Muscle layer of colon (tissue), 2 donors: ENCODE data around the gene EFTUD2.

Experiments used
- H3K27ac ChIP-seq: one replicate; pipeline ENCODE4 v1.7.0; 2013; ENCODE audit warnings: low read depth, mild to moderate bottlenecking, low read length, moderate library complexity
- H3K27me3 ChIP-seq, 2 donors: one replicate each; pipeline ENCODE4 v1.7.0; 2013; ENCODE audit warnings: low read length in 2 of 2, mild to moderate bottlenecking in 2 of 2; ENCODE audit not compliant: insufficient read depth in 2 of 2, control insufficient read depth in 1 of 2
- H3K36me3 ChIP-seq: one replicate; pipeline ENCODE4 v1.7.0; 2013; ENCODE audit warnings: mild to moderate bottlenecking, low read length; ENCODE audit not compliant: insufficient read depth
- H3K4me1 ChIP-seq: one replicate; pipeline ENCODE4 v1.7.0; 2013; ENCODE audit warnings: mild to moderate bottlenecking, low read length; ENCODE audit not compliant: insufficient read depth
- H3K4me3 ChIP-seq, 2 donors: one replicate each; pipeline ENCODE4 v1.7.0; 2013; ENCODE audit warnings: low read length in 2 of 2, low read depth in 1 of 2, mild to moderate bottlenecking in 1 of 2, moderate library complexity in 1 of 2
- H3K9ac ChIP-seq: one replicate; pipeline ENCODE4 v1.7.0; 2013; ENCODE audit warnings: low read length
- H3K9me3 ChIP-seq: one replicate; pipeline ENCODE4 v1.7.0; 2013; ENCODE audit warnings: mild to moderate bottlenecking, low read length
- donor health status: abdominal sarcoma.
- donor health status: Adenocarcinoma of cecum.

The EFTUD2 gene

DNA sequence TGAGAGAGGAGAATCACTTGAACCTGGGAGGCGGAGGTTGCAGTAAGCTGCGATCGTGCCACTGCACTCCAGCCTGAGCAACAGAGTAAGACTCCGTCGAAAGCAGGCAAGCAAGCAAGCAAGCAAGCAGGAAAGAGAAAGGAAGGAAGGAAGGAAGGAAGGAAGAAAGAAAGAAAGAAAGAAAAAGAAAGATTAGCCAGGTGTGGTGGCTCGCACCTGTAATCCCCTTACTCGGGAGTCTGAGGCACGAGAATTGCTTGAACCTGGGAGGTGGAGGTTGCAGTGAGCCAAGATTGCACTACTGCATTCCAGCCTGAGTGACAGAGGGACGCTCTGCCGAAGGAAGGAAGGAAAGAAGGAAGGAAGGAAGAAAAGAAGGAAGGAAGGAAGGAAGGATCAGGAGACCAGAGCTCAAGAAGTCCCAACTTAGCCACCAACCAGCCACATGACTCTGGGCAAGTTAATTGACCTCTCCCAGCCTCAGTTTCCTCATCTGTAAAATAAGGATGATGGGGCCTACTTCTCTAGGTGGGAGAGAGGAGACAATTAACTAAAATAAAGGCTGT is 9.6 kb upstream of the EFTUD2 start:
- Histone ChIP-seq H3K4me3 (no peak overlapping the region), H3K27me3 (peaks cover 0 to 13% of the 10 kb centered on the region in 2 donors), H3K9me3 (no peaks in the 10 kb centered on the region), H3K36me3 (no peaks in the 10 kb centered on the region), H3K4me1 (no peaks in the 10 kb centered on the region), H3K27ac (no peak overlapping the region), H3K9ac (no peak overlapping the region)

DNA sequence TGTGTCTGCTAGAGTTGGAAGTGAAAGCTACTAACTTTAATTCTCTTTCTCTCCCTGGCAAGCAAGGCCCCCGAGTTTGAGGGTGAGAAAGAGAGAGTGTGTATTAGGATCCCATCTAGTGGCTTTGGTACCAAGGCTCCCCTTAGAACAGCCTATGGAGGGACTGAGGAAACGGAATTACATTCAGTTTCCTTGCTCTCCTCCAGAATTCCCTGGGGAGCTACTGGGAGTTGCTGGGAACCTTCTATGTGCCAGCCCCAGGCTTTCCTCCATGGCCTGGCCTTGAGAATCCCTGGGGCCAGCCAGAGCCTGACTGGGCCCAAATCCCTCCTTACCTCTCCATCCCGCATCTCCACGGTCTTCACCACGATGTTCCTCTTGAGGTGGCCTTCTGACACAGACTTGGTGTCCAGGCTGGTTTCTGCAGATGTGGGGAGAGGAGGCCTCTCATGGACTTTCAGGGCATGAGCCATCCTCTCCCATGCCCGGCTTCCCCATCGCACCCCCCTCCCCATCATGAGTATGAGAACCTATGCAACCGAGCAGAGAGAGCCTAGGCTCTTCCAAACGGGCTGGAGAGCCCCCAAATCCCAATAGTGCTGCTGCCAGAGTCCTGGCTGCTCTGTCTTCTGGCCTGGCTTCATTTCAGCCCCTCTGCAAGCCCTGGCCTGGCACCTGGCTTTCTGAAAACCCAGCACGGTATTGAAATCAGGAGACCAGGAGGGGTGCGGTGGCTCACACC is 8.7 kb upstream of the EFTUD2 start:
- no peaks in the 10 kb centered on the region for H3K4me1 ChIP-seq
- H3K27ac ChIP-seq, result no peak overlapping the region
- H3K27me3 ChIP-seq, result peaks cover 0 to 8% of the 10 kb centered on the region in 2 donors
- no peak overlapping the region for H3K4me3 ChIP-seq
- no peak overlapping the region for H3K9ac ChIP-seq
- no peaks in the 10 kb centered on the region for H3K9me3 ChIP-seq
- no peaks in the 10 kb centered on the region for H3K36me3 ChIP-seq

DNA sequence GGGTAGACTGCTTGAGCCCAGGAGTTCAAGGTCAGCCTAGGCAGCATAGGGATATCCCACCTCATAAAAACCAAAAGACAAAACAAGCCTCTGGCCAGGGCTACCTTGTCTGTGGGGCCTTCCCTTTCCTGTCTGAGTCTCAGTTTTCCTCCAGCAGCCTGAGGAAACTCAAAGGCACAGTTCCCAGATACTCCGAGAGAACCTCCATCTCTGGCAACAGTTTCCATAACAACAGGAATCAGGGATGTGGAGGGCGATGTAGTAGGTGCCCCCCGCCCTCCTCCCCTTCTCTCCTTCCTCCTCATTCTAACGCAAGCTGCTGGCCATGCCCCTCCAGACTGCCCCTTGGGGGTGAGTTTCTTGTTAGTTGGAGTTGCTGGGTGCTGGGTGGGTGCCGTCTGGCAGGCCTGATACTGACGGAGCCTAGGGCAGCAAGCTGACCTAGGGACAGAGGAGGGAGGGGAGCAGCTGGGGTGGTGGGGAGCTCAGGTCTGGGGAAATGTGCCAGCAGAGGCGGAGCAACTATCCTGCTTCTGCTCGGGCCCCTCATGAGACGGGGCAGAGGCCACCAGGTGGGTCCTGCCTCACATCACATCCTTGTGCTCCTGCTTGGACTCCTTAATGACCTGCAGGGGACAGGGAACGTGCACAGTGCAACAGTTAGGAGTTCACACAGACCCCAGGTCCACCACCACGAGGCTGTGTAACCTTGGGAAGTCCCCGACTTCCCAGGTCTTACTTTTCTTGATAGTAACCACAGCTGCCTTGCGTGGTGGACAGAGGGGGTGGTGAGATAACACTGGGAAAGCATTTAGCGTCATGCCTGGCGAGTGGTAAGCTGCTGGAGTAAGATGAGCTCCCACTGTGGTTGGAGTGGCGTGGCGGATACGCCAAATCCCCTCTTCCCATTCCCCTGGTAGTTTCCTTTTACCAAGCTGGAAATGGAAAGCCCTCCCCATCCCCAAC is 7.8 kb upstream of the EFTUD2 start:
- Histone ChIP-seq H3K4me3 (no peak overlapping the region), H3K36me3 (no peaks in the 10 kb centered on the region), H3K4me1 (no peaks in the 10 kb centered on the region), H3K9ac (no peak overlapping the region), H3K27me3 (peaks cover 0 to 8% of the 10 kb centered on the region in 2 donors), H3K9me3 (no peaks in the 10 kb centered on the region), H3K27ac (no peak overlapping the region)

DNA sequence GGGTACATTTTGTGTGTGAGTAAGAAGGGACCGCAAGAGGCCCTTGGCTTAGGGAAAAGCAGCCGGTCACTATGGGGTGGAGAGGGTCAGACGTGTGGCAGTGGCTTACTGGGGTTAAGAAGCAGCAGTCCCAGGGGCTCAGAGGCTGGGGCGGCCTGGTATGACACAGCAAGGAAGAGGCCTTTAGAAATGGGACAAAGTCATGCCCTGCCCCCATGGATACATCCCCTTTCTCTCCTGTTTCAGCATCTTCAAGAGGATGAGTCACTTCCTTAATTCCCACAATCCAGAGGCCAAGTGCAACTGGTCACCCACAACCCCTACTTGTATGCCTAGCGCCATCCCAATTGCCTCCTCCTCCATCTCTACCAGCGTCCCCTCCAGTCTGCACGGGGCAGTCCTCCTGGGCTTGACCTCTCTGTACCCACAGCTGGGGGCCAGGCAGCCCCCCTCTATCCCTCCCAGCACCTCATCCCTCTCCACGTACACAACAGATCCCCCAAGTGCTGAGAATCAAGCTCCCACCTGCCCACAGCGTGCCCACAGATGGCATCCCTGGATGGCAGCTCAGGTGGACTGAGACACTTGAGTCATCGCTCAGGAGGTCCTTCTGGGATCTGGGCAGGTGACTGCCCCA is 6.9 kb upstream of the EFTUD2 start:
- Histone ChIP-seq H3K27ac (no peak overlapping the region), H3K4me1 (peaks cover 4% of the 10 kb centered on the region), H3K9ac (no peak overlapping the region)

DNA sequence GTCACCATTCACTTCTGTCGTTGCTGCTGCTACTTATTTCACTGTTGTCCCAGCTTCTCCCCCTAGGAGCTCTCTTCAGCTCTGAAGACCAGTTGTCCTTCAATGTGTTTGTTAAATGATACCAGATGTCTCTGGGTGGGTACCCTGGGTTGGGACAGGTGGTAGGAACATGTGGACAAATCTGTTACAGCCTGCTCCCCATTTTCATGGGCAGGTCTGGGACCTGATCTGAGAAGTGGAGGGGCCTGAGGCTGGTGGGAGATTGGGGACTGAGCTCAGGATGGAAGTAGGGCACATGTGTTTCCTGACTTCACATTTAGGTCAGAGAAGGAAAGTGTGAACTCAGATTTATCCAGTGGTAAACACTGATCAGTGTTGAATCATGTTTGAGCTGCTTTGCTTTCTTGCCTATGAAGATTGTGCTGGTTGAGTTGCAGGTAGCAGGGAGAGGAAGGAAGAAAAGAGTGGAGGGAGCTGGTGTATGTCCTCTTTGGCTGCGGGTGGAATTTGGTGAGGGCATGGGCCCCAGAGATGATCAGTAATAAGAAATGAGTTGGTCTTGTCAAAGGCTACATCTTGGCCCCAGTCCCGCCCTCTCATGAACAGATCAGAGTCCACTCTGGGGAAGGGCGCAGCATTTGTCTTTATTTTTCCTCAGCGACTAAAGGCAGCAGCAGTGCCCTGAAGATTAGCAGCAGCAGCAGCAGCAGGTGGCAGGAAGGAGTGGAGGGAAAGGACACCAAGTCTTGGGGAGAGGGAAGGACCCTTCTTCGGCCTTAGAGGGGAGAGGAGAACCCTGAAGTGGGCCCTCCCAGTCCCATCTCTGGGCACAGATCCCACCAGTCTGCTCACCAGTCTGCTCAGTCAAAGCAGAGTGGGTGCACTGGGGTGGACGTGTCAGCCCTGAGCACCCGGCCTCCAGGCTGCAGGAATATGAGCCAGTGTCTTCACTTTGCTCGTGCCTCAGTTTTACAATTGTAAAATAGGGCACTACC is 6.1 kb upstream of the EFTUD2 start:
- H3K4me3 ChIP-seq, result no peak overlapping the region
- no peak overlapping the region for H3K9ac ChIP-seq
- H3K27ac ChIP-seq, result no peak overlapping the region

More for the DNA sequence above, 6.9 kb upstream of the EFTUD2 start:
- Histone ChIP-seq H3K36me3 (no peaks in the 10 kb centered on the region), H3K27me3 (peaks cover 0 to under 1% of the 10 kb centered on the region in 2 donors), H3K9me3 (no peaks in the 10 kb centered on the region), H3K4me3 (no peak overlapping the region)

DNA sequence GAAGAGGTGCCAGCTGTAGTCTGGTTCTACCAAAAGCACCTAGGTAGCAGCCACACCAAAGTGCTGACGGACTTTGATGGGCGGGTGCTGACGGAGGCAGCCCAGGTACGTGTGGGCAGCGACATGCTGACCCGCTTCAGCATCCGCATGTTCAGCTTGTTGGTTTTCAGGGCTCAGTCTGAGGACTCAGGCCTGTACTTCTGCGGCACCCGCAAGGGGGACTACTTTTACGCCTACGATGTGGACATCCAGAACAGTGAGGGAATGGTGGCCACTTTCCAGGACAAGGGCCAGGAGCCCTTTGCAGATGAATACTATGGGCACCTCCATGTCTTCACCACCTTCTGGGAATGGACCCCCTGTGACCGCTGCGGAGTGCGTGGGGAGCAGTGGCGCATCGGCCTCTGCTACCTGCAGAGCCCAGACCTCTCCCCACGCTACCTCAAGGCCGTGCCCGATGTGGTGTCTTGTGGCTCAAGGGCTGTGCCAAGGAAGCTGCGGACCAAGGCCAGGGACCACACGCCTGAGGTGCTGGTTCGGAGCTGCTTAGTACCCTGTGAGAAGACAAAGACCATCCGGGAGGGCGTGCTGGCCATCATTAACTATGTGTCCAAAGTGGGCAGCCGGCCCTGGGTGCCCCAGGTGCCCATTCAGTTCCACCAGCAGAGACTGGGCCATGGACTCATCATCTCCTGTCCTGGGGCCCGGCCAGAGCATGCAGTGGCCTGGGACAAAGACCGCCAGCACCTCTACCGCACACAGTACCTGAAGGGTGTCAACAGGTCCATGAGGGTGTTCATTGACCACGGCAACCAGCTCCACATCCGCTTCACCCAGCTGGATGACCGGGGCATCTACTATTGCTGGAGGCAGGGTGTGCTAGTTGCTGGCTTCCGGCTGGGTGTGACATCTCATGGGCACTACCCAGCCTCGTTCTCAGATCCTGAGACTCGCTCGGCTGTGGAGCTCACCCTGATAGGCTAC is 5.0 kb upstream of the EFTUD2 start:
- H3K4me3 ChIP-seq, result no peak overlapping the region
- H3K9me3 ChIP-seq, result no peaks in the 10 kb centered on the region
- no peaks in the 10 kb centered on the region for H3K36me3 ChIP-seq
- no peak overlapping the region for H3K27ac ChIP-seq
- H3K4me1 ChIP-seq, result peaks cover 18% of the 10 kb centered on the region
- no peak overlapping the region for H3K9ac ChIP-seq
- no peaks in the 10 kb centered on the region for H3K27me3 ChIP-seq

More for the DNA sequence above, 6.1 kb upstream of the EFTUD2 start:
- no peaks in the 10 kb centered on the region for H3K27me3 ChIP-seq
- H3K4me1 ChIP-seq, result peaks cover 12% of the 10 kb centered on the region
- H3K36me3 ChIP-seq, result no peaks in the 10 kb centered on the region
- H3K9me3 ChIP-seq, result no peaks in the 10 kb centered on the region

DNA sequence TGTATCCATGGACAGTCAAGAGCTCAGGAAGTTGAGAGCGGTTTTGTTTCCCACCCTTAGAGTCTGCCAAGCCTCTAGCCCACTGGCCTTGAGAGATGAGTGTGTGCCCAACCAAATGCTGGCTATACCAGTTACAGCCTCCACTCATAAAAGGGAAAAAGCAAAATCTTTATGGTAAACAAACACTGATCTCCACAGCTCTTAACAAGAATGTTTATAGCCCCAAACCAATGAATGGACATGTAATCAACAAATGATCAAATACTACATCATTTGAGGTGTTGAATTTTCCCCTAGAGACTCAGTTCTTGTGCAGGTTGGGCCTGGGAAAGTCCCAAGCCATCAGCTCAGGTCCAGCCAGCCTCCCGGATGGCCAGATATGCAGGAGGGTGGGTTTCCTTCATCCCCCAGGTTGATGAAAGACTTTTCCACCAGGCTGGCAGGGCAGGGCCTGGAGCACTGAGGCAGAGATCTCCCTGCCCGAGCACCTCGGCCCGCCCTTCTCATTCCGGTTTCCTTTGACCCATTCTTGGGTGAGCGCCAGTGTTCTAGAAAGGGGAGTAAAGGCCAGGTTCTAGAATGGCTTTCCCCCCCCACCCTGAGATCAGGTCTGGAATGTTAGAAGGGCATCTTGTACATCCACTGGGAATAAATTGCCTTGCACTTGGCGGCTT is 3.9 kb upstream of the EFTUD2 start:
- Histone ChIP-seq H3K4me3 (no peak overlapping the region), H3K27me3 (no peaks in the 10 kb centered on the region), H3K4me1 (peaks cover 25% of the 10 kb centered on the region), H3K36me3 (no peaks in the 10 kb centered on the region), H3K27ac (no peak overlapping the region), H3K9me3 (no peaks in the 10 kb centered on the region), H3K9ac (no peak overlapping the region)

DNA sequence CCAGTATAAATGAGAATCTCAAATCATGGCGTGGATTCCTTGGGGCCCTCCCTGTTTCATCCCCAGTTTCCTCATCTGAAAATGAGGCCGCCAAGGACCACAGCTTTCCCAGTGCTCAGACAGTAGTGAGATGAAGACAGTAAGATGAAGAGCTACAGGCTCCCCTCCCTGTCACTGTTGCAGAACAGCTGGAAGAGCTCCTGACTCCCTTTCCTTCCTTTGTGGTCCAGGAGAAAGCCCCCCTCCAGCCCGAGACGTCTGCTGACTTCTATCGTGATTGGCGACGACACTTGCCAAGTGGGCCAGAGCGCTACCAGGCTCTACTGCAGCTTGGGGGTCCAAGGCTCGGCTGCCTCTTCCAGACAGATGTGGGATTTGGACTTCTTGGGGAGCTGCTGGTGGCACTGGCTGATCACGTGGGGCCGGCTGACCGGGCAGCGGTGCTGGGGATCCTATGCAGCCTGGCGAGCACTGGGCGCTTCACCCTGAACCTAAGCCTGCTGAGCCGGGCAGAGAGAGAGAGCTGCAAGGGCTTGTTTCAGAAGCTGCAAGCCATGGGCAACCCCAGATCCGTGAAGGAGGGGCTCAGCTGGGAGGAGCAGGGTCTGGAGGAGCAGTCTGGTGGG is 3.0 kb upstream of the EFTUD2 start:
- no peaks in the 10 kb centered on the region for H3K27me3 ChIP-seq
- H3K9me3 ChIP-seq, result no peaks in the 10 kb centered on the region
- no peak overlapping the region for H3K27ac ChIP-seq
- no peak overlapping the region for H3K4me3 ChIP-seq
- H3K9ac ChIP-seq, result no peak overlapping the region
- H3K36me3 ChIP-seq, result no peaks in the 10 kb centered on the region
- H3K4me1 ChIP-seq, result peaks cover 25% of the 10 kb centered on the region

DNA sequence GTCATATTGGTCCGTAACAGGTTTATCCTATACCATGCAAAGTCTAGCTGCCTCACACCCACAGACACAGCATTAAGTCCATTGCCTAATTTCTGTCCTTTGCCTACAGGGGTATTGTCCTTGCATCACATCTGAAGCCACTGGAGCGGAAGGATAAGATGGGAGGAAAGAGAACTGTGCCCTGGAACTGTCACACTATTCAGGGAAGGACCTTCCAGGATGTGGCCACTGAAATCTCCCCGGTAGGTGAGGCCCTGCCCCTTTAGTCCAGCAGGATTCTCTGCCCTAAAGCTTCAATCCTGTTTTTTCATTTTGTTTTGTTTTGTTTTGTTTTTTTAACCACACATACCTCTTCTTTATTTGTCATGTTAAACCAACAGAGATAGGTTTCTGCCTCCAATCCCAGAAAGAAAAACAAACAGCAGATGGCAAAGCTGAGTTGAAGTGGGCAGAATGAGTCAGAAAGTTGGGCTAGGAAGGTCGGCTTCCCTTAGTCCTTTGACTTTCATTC is 2.2 kb upstream of the EFTUD2 start:
- Histone ChIP-seq H3K4me1 (peaks cover 25% of the 10 kb centered on the region), H3K9ac (no peak overlapping the region), H3K9me3 (no peaks in the 10 kb centered on the region), H3K27ac (no peak overlapping the region), H3K4me3 (no peak overlapping the region), H3K27me3 (no peaks in the 10 kb centered on the region), H3K36me3 (no peaks in the 10 kb centered on the region)
